Muscle layer of colon (tissue), 2 donors: ENCODE measurements around the gene PREX1.

Experiments
- H3K27ac ChIP-seq: one replicate; pipeline ENCODE4 v1.7.0; 2013; ENCODE audit warnings: low read depth, mild to moderate bottlenecking, low read length, moderate library complexity
- H3K27me3 ChIP-seq, 2 donors: one replicate each; pipeline ENCODE4 v1.7.0; 2013; ENCODE audit warnings: low read length in 2 of 2, mild to moderate bottlenecking in 2 of 2; ENCODE audit not compliant: insufficient read depth in 2 of 2, control insufficient read depth in 1 of 2
- H3K36me3 ChIP-seq: one replicate; pipeline ENCODE4 v1.7.0; 2013; ENCODE audit warnings: mild to moderate bottlenecking, low read length; ENCODE audit not compliant: insufficient read depth
- H3K4me1 ChIP-seq: one replicate; pipeline ENCODE4 v1.7.0; 2013; ENCODE audit warnings: mild to moderate bottlenecking, low read length; ENCODE audit not compliant: insufficient read depth
- H3K4me3 ChIP-seq, 2 donors: one replicate each; pipeline ENCODE4 v1.7.0; 2013; ENCODE audit warnings: low read length in 2 of 2, low read depth in 1 of 2, mild to moderate bottlenecking in 1 of 2, moderate library complexity in 1 of 2
- H3K9ac ChIP-seq: one replicate; pipeline ENCODE4 v1.7.0; 2013; ENCODE audit warnings: low read length
- H3K9me3 ChIP-seq: one replicate; pipeline ENCODE4 v1.7.0; 2013; ENCODE audit warnings: mild to moderate bottlenecking, low read length
- donor health status: abdominal sarcoma.
- donor health status: Adenocarcinoma of cecum.

Gene PREX1

DNA sequence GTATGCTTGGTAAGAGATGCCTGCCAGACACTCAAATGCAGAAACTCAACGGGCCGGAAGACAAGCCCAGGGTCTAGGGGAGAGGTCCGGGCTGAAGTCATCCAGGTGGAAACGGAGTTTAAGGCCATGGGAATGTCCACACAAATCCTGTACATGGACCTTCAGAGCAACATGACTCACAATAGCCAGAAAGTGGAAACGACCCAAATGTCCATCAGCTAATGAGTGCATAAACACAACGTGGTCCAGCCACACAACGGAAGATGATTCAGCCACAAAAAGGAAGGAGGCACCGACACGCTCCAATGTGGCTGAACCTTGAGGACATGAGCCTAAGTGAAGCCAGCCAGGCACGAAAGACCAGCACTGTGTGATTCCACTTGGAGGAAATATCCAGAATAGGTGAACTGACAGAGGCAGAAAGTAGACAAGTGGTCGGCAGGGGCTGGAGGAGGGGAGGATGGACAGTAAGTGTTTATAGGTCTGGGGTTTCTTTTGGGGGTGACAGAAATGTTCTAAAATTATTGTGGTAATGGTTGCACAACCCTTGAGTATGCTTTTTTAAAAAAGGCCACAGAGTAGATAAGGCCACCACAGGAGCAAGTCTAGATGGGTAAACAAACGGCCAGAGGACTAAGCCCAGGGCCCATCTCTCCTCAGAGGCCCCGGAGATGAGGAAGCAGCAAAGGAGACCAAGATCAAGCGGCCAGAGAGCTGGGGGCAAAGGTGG, 105.6 kb downstream of the PREX1 start:
- no peak overlapping the region for H3K4me3 ChIP-seq

DNA sequence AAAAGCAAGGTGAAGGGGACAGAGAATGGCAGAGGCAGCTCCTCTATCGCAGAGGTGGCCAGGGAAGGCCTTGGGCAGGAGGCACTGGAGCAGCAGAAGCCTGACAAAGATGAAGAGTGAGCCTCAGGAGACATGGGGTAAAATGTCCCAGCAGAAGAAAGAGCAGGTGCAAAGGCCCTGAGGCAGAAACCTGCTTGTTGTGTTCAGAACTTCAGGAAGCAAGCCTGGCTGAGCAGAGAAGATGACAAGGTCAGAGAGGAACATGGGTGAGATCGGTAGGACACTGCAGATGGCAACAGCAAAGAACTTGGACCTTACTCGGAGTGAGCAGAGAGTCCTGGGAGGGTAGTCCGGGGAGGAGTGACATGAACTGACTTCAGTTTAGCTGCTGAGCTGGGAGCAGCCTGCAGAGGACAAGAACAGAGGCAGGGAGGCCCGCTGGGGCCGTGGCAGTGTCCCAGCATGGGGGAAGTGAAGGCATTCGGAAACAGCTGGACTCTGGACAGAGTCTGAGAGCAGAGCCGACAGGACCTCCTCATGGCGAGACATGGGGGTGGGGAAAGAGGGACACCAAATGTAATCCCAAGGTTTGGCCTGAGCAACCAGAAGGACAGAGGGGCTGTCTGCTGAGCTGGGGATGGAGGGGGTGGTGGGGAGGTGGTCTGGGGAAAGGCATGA, 106.3 kb downstream of the PREX1 start:
- Histone ChIP-seq H3K4me1 (peaks cover 22% of the 10 kb centered on the region), H3K27me3 (no peaks in the 10 kb centered on the region), H3K36me3 (no peaks in the 10 kb centered on the region), H3K9ac (no peak overlapping the region), H3K9me3 (no peaks in the 10 kb centered on the region), H3K27ac (no peak overlapping the region), H3K4me3 (no peak overlapping the region)

More for the DNA sequence above, 105.6 kb downstream of the PREX1 start:
- no peak overlapping the region for H3K27ac ChIP-seq
- H3K36me3 ChIP-seq, result no peaks in the 10 kb centered on the region
- no peaks in the 10 kb centered on the region for H3K9me3 ChIP-seq
- H3K4me1 ChIP-seq, result peaks cover 22% of the 10 kb centered on the region
- no peaks in the 10 kb centered on the region for H3K27me3 ChIP-seq
- no peak overlapping the region for H3K9ac ChIP-seq

DNA sequence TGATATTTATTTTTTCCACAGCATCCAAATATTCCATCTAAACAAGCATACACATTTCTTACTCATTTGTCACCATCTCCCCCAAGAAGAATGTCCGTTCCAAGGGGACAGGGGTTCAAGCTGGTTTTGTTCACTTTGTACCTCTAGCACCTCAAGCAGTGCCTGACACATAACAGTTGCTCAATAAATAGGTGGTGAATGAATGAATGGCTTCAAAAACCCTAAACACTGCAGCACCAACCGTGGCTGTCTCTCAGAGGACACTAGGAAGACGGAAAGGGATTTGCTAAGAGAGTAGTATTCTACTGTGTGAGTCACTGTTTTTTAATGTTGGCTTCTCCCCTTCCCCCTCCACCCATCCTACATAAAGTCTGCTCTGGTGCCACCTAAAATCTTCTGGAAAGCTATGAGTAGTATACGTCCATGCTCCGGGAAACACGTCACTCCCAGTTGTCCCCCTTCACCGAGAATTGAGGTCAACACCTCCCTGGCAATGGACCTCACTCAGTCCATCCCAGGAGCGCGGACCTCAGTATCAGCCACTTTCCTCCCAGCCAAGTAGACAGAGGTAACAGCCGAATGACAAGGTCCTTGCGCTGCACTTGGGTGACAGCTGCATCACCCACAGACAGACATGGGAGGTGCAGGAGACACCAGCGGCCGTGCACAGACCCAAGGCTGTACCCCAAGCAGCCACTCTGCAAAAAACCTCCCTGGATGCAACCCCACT, 107.4 kb downstream of the PREX1 start:
- H3K27me3 ChIP-seq, result no peaks in the 10 kb centered on the region
- H3K27ac ChIP-seq, result no peak overlapping the region

DNA sequence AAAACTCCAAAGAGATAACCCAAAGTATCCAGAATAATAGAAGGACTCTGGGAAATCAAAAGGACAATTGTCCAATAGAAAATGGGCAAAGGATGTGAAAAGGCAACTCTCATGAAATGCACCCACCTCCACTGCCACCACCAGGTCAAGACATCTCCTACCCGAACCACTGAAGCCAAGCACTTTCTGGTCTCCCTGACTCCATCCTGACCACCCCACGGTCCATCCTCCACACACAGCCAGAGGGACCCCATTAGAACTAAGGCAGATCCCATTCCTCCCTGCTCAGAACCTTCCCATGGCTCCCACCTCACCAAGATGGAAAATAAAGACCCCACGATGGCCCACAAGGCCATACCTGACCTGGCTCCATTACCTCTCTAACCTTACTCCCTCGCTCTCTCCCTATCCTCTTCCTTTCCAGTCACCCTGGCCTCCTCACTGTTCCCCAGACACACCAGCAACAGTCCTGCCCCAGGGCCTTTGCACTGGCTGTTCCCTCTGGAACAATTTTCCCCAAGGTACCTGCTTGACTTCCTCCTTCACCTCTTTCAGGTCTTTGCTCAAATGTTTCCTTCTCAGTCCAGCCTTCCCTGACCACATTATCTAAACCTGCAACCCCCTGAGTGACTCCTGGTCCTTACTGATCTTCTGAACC, 108.1 kb downstream of the PREX1 start:
- peaks cover 22% of the 10 kb centered on the region for H3K4me1 ChIP-seq
- no peak overlapping the region for H3K27ac ChIP-seq
- H3K4me3 ChIP-seq, result no peak overlapping the region
- H3K9ac ChIP-seq, result no peak overlapping the region
- no peaks in the 10 kb centered on the region for H3K36me3 ChIP-seq
- H3K9me3 ChIP-seq, result no peaks in the 10 kb centered on the region
- H3K27me3 ChIP-seq, result no peaks in the 10 kb centered on the region

More for the DNA sequence above, 107.4 kb downstream of the PREX1 start:
- Histone ChIP-seq H3K4me1 (peaks cover 22% of the 10 kb centered on the region), H3K9me3 (no peaks in the 10 kb centered on the region), H3K36me3 (no peaks in the 10 kb centered on the region), H3K4me3 (no peak overlapping the region), H3K9ac (no peak overlapping the region)

DNA sequence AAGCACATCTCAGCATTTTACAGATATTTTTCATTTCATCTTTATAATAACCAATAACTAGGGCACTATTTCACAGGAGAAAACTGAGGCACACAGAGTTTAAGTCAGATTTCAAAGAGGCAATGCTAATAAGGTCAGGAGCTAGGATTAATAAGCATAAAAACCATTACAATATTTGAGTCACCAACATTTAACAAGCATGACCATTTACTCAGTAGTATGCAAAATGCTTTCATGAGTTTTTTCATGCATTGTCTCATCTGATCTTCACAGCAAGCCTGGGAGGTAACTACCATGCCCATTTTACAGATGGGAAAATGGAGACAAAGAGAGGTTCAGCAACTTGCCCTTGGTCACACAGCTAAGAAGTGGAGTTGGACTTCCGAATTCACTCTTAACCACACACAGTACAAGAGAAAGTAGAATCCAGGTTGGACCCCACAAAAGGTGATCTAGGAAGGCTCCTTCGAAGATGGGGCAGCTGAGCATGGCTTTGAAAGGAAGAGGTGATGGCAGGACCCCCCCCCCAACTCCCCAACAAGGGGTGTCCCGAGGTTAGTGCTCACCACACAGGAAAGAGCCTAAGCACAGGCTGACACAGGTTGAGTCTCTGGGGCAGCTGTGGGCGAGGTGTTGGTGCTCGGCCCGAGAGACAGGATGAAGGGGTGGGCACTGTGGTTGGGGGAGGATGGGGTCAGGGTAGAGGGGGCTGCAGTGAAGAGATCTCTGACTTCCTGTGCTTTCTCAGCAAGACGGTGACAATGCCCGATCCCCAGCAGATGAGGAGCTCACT, 108.8 kb downstream of the PREX1 start:
- H3K36me3 ChIP-seq, result no peaks in the 10 kb centered on the region
- peaks cover 22% of the 10 kb centered on the region for H3K4me1 ChIP-seq
- no peak overlapping the region for H3K9ac ChIP-seq
- no peaks in the 10 kb centered on the region for H3K27me3 ChIP-seq
- H3K4me3 ChIP-seq, result no peak overlapping the region
- no peaks in the 10 kb centered on the region for H3K9me3 ChIP-seq
- no peak overlapping the region for H3K27ac ChIP-seq

DNA sequence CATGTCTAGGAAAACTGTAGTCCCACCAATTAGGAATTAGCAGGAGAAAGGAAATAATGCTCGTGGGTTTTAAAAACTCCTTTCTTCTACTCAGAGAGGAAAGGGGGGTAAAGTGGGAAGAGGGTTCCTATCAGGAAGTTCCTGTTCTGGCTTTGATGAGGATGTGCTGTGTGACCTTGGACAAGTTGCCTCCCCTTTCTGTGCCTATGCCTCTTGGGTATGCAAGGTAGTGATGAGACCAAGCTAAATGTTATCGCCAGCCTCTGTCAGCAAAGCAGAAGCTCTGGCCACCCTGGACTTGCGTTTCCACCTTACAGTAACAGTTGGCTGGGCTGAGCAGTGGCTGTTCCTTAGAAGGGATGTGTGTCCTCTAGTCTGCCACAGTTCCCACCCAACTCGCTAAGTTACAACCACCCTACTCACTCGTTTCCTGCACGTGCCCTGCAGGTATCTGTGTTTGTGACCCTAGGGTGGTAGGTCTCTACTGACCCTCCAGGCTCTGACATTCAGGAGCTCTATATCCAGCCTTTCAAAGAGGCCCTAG, 110.0 kb downstream of the PREX1 start:
- H3K4me1 ChIP-seq, result peaks cover 18% of the 10 kb centered on the region
- no peak overlapping the region for H3K4me3 ChIP-seq
- H3K27ac ChIP-seq, result no peak overlapping the region
- no peak overlapping the region for H3K9ac ChIP-seq
- no peaks in the 10 kb centered on the region for H3K27me3 ChIP-seq
- H3K36me3 ChIP-seq, result no peaks in the 10 kb centered on the region
- H3K9me3 ChIP-seq, result no peaks in the 10 kb centered on the region

DNA sequence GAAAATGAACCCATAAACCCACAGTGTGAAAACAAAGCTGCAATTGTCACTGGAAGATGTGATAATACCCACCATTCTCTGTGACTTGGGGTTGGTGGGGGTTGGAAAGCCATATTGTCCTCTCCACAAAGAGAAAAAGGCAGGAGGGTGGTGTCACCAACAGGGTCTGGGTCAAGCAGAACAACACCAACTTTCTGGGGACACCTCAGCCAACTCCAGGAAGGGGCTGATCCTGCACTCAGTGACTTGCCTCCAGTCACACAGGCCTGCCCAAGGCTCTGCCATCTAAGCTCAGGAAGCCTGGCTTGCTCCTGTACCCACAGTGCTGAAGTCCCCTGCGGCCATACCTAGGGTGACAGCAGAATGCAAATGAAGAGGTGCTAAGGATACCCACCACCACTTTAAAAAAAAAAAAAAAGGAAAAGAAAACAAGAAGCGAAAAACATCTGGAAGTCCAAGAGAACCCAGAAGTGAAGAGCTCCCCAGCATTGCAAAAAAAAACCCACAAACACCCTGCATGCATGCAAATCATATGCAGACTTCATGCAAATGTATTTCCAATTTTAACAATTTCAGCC, 110.6 kb downstream of the PREX1 start:
- H3K4me3 ChIP-seq, result no peak overlapping the region
- H3K9ac ChIP-seq, result no peak overlapping the region
- no peak overlapping the region for H3K27ac ChIP-seq
- H3K27me3 ChIP-seq, result no peaks in the 10 kb centered on the region
- peaks cover 16% of the 10 kb centered on the region for H3K4me1 ChIP-seq
- no peaks in the 10 kb centered on the region for H3K9me3 ChIP-seq
- H3K36me3 ChIP-seq, result no peaks in the 10 kb centered on the region

DNA sequence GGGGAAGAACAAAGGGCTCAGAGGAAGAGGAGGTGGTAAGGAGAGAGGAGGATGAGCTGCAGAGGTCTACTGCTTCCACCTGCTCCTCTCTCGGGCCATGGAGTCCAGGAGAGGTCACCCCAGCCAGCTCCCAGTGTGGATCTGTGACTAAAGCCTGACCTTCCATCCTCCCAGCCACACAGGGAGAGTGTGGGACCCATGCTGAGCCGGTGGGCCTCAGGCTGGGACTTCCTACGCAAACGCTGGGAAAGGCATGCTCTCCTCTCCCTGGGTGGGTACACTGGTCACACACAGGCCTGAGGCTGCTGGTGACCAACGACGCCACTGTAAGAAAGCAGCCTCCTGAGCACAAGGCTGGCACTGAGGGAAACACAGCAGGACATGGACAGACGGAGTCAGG, 111.3 kb downstream of the PREX1 start:
- Histone ChIP-seq H3K4me1 (peaks cover 9% of the 10 kb centered on the region), H3K27ac (no peak overlapping the region)

DNA sequence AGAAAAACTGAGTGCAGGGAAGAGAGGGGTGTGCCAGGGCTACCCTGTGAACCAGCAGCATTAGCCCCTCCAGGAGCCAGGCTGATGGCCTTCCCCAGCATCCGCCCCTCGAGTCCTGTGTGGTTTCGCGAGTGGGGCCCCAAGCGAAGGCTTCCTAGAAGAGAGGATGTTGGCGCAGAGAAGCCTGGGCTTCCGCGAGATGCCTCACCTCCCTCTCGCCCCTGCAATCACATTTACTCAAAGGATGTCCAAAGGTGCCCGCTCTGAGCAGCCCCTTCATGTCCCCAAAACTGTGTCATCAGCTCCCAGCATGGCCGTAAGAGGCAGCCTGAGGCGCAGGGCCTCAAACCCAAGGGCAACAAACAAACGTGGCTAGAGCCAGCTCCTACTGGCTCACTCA, 111.7 kb downstream of the PREX1 start:
- Histone ChIP-seq H3K9ac (no peak overlapping the region), H3K9me3 (no peaks in the 10 kb centered on the region), H3K27ac (no peak overlapping the region), H3K36me3 (no peaks in the 10 kb centered on the region), H3K4me3 (no peak overlapping the region), H3K4me1 (peaks cover 5% of the 10 kb centered on the region), H3K27me3 (no peaks in the 10 kb centered on the region)

More for the DNA sequence above, 111.3 kb downstream of the PREX1 start:
- no peaks in the 10 kb centered on the region for H3K36me3 ChIP-seq
- H3K9me3 ChIP-seq, result no peaks in the 10 kb centered on the region
- no peak overlapping the region for H3K4me3 ChIP-seq
- no peak overlapping the region for H3K9ac ChIP-seq
- no peaks in the 10 kb centered on the region for H3K27me3 ChIP-seq

DNA sequence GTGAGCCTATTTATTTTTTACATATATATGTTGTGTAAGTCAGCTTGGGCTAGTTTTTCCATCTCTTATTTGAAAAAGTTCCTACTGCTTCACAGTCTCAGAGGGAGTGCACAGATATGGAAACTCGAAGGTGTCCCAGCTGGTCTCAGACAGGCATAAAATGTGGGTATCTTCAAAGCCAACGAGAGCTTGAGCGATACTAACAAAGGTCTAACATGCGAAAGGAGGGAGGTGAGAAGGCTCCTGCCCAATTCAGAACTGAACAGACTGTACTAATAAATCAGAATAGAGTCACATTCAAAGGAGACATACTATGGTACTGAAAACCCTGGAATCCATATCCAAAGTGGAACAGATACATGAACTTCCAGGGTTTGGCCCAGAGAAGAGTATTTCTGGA, 113.0 kb downstream of the PREX1 start:
- Histone ChIP-seq H3K36me3 (no peaks in the 10 kb centered on the region), H3K27me3 (no peaks in the 10 kb centered on the region), H3K9me3 (no peaks in the 10 kb centered on the region), H3K9ac (no peak overlapping the region), H3K27ac (no peak overlapping the region), H3K4me3 (no peak overlapping the region), H3K4me1 (peaks cover 5% of the 10 kb centered on the region)
